ENCODE results near the gene CKS1B.
A peak's percentile ranks its signal among the peaks of the same experiment; 100 is the strongest.
"Not testable (repeated sequence)": the region's sequence is repeated elsewhere in the genome, so short reads cannot be mapped to it uniquely, and the experiment has no call there.

CKS1B gene

GRCh38 chr1:154993572-154994268, 19.2 kb downstream of the CKS1B start, which contains the start of gene LENEP:
TSS of gene LENEP (plus strand) at chr1:154993586. CDS start at chr1:154993608, 22 bp downstream.
- Histone ChIP-seq H3K27ac (ENCODE audit: low read depth, low read length) (peak within 1 kb of the TSS; percentile 78), H3K4me3 (ENCODE audit: low read depth in 1 of 5, low read length in 5 of 5) (no peak within 1 kb of the TSS), H3K4me1 (ENCODE audit: control insufficient read depth in 5 of 5, insufficient read depth in 5 of 5, low read length in 5 of 5) (peaks cover 0 to 29% (median 11%) of the 10 kb centered on the region in 5 donors), H3K36me3 (ENCODE audit: control insufficient read depth in 5 of 5, insufficient read depth in 5 of 5, low read length in 5 of 5) (peaks cover 0 to 30% (median 21%) of the 10 kb centered on the region in 5 donors), H3K27me3 (ENCODE audit: control insufficient read depth in 5 of 5, insufficient read depth in 4 of 5, low read length in 5 of 5) (no peaks in the 10 kb centered on the region), H3K9ac (ENCODE audit: low read length in 5 of 5) (peak within 1 kb of the TSS in 2 of 5 donors; percentile 25 to 33), H3K9me3 (ENCODE audit: control insufficient read depth in 5 of 5, low read length in 5 of 5) (no peaks in the 10 kb centered on the region)

DNA sequence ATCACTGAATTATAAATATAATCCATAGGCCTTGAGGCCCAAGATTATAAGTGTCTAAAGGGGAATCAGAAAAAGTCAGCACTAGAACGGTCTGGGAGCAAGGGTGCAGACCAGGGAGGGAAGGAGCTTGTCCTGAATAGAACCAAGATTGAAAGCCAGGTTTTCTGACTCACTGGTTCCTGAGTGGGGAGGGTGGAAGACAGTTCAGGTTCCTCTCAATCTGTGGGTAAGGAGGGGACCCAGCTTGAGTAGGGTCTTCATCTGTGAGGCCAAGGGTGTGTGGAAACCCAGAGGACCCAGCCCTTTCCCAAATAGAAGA, 19.7 kb downstream of the CKS1B start:
- H3K36me3 ChIP-seq (ENCODE audit: control insufficient read depth in 5 of 5, insufficient read depth in 5 of 5, low read length in 5 of 5) = peaks cover 0 to 25% (median 17%) of the 10 kb centered on the region in 5 donors
- H3K4me1 ChIP-seq (ENCODE audit: control insufficient read depth in 5 of 5, insufficient read depth in 5 of 5, low read length in 5 of 5) = peaks cover 2 to 29% (median 15%) of the 10 kb centered on the region in 5 donors
- H3K9ac ChIP-seq (ENCODE audit: low read length in 5 of 5) = peak overlapping the region in 2 of 5 donors; percentile 25 to 33
- no peaks in the 10 kb centered on the region for H3K27me3 ChIP-seq (ENCODE audit: control insufficient read depth in 5 of 5, insufficient read depth in 4 of 5, low read length in 5 of 5)
- H3K9me3 ChIP-seq (ENCODE audit: control insufficient read depth in 5 of 5, low read length in 5 of 5) = no peaks in the 10 kb centered on the region
- H3K4me3 ChIP-seq (ENCODE audit: low read depth in 1 of 5, low read length in 5 of 5) = no peak overlapping the region
- peak overlapping the region; percentile 78 for H3K27ac ChIP-seq (ENCODE audit: low read depth, low read length)

DNA sequence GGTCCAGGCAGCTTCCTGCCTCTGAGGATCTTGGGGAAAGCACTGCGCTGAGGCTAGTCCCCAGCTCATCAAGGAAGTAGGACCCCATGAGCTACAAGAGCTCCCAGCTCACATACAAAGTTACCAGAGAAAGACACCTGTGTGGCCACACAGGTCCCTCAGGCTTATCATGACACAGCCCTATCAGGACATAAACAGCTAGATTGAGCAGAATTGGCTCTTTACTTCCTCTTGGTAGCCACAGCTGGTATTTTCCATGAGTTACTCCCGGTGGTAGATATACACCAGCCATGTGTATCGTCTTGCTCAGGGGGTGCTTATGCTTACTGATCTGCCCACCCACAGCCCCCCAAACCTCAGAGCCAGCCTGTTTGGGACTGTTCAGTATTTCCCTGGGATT, 20.1 kb downstream of the CKS1B start:
- H3K36me3 ChIP-seq (ENCODE audit: control insufficient read depth in 5 of 5, insufficient read depth in 5 of 5, low read length in 5 of 5) = peaks cover 0 to 22% (median 14%) of the 10 kb centered on the region in 5 donors

GRCh38 chr1:154995301-154995983, 21.0 kb downstream of the CKS1B start:
- H3K27me3 ChIP-seq (ENCODE audit: control insufficient read depth in 5 of 5, insufficient read depth in 4 of 5, low read length in 5 of 5); H3K4me3 ChIP-seq (ENCODE audit: low read depth in 1 of 5, low read length in 5 of 5); H3K9ac ChIP-seq (ENCODE audit: low read length in 5 of 5); H3K9me3 ChIP-seq (ENCODE audit: control insufficient read depth in 5 of 5, low read length in 5 of 5): not testable (repeated sequence)
- H3K27ac ChIP-seq (ENCODE audit: low read depth, low read length) = peak overlapping the region; percentile 84
- H3K4me1 ChIP-seq (ENCODE audit: control insufficient read depth in 5 of 5, insufficient read depth in 5 of 5, low read length in 5 of 5) = peaks cover 2 to 38% (median 25%) of the 10 kb centered on the region in 5 donors
- H3K36me3 ChIP-seq (ENCODE audit: control insufficient read depth in 5 of 5, insufficient read depth in 5 of 5, low read length in 5 of 5) = peaks cover 0 to 13% (median 7%) of the 10 kb centered on the region in 5 donors

More for the DNA sequence above, 20.1 kb downstream of the CKS1B start:
- peak overlapping the region; percentile 78 for H3K27ac ChIP-seq (ENCODE audit: low read depth, low read length)
- no peaks in the 10 kb centered on the region for H3K9me3 ChIP-seq (ENCODE audit: control insufficient read depth in 5 of 5, low read length in 5 of 5)
- H3K9ac ChIP-seq (ENCODE audit: low read length in 5 of 5) = peak overlapping the region in 2 of 5 donors; percentile 25 to 33
- H3K4me3 ChIP-seq (ENCODE audit: low read depth in 1 of 5, low read length in 5 of 5) = no peak overlapping the region
- no peaks in the 10 kb centered on the region for H3K27me3 ChIP-seq (ENCODE audit: control insufficient read depth in 5 of 5, insufficient read depth in 4 of 5, low read length in 5 of 5)
- H3K4me1 ChIP-seq (ENCODE audit: control insufficient read depth in 5 of 5, insufficient read depth in 5 of 5, low read length in 5 of 5) = peaks cover 2 to 30% (median 18%) of the 10 kb centered on the region in 5 donors

DNA sequence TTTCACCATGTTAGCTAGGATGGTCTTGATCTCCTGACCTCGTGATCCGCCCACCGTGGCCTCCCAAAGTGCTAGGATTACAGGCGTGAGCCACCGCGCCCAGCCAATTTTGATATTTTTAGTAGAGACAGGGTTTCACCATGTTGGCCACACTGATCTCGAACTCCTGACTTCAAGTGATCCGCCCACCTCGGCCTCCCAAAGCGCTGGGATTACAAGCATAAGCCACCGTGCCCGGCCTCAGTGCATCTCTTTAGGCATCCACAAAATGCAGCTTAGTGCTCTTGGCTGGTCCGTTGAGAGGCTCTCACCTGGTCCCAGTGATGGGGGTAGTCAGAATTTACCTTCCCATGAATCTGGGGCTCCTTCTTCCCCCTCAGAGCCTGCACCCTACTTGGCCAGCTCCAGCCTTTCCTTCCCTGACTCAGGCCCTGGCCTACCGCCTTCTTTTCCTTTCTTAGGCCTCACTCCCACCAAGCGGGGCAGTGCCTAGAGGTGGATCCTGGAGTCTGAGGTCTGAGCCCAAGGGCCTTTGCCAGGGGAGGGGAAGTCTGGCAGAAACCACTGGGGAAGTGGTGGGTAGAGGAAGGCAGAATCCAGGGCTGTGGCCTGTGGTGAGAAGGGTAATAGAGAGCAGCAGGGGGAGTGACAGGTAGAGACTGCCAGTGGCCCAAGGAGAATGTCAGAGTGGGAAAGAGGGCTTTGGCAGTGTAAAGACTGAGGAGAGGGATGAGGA, 22.7 kb downstream of the CKS1B start:
- Histone ChIP-seq H3K9me3 (ENCODE audit: control insufficient read depth in 5 of 5, low read length in 5 of 5) (no peaks in the 10 kb centered on the region), H3K27me3 (ENCODE audit: control insufficient read depth in 5 of 5, insufficient read depth in 4 of 5, low read length in 5 of 5) (no peaks in the 10 kb centered on the region), H3K27ac (ENCODE audit: low read depth, low read length) (peak overlapping the region; percentile 66), H3K4me3 (ENCODE audit: low read depth in 1 of 5, low read length in 5 of 5) (no peak overlapping the region), H3K9ac (ENCODE audit: low read length in 5 of 5) (peak overlapping the region in 1 of 5 donors; percentile 47), H3K4me1 (ENCODE audit: control insufficient read depth in 5 of 5, insufficient read depth in 5 of 5, low read length in 5 of 5) (peaks cover 2 to 47% (median 30%) of the 10 kb centered on the region in 5 donors), H3K36me3 (ENCODE audit: control insufficient read depth in 5 of 5, insufficient read depth in 5 of 5, low read length in 5 of 5) (peaks cover 0 to 9% (median 4%) of the 10 kb centered on the region in 5 donors)

- no peaks in the 10 kb centered on the region for H3K36me3 ChIP-seq (ENCODE audit: control insufficient read depth in 5 of 5, insufficient read depth in 5 of 5, low read length in 5 of 5)
- H3K27ac ChIP-seq (ENCODE audit: low read depth, low read length) = peak overlapping the region; percentile 66
- no peaks in the 10 kb centered on the region for H3K9me3 ChIP-seq (ENCODE audit: control insufficient read depth in 5 of 5, low read length in 5 of 5)
- peaks cover 2 to 48% (median 36%) of the 10 kb centered on the region in 5 donors for H3K4me1 ChIP-seq (ENCODE audit: control insufficient read depth in 5 of 5, insufficient read depth in 5 of 5, low read length in 5 of 5)
- H3K27me3 ChIP-seq (ENCODE audit: control insufficient read depth in 5 of 5, insufficient read depth in 4 of 5, low read length in 5 of 5) = no peaks in the 10 kb centered on the region
- H3K9ac ChIP-seq (ENCODE audit: low read length in 5 of 5) = peak overlapping the region in 1 of 5 donors; percentile 51
- H3K4me3 ChIP-seq (ENCODE audit: low read depth in 1 of 5, low read length in 5 of 5) = no peak overlapping the region
Observed at GRCh38 chr1:154998201-154998780, 23.8 kb downstream of the CKS1B start.

DNA sequence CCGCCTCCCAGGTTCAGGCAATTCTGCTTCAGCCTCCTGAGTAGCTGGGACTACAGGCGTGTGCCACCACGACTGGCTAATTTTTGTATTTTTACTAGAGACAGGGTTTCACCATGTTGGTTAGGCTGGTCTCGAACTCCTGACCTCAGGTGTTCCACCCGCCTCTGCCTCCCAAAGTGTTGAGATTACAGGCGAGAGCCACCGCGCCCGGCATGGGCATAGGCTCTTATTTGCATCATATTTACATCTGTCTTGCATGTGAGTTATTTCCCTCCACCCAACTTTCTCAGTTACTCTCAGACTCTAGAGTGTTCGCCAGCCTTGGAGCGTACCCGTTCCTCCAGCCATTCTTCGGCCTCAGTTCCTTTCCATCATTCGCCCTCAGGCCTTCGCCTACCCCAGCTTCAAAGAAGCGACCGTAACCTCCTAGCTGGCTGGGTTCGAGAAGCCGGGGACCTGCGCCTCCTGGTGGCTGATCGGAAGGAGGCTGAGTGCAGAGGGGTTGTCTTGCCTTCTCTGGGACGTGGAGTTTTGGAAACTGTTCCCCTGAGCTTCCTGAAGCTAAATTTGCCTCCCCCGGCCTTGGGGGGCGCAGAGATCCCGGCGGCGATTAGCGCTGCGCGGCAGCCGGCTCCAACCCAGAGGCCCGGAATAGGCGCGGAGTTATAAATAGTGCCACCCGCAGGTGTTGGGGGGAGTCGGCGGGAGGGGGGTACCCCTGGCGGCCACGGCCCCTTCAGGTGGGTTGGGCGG, 24.5 kb downstream of the CKS1B start:
- Histone ChIP-seq H3K4me1 (ENCODE audit: control insufficient read depth in 5 of 5, insufficient read depth in 5 of 5, low read length in 5 of 5) (peaks cover 2 to 53% (median 38%) of the 10 kb centered on the region in 5 donors), H3K27me3 (ENCODE audit: control insufficient read depth in 5 of 5, insufficient read depth in 4 of 5, low read length in 5 of 5) (no peaks in the 10 kb centered on the region), H3K9me3 (ENCODE audit: control insufficient read depth in 5 of 5, low read length in 5 of 5) (no peaks in the 10 kb centered on the region), H3K9ac (ENCODE audit: low read length in 5 of 5) (peak overlapping the region in 2 of 5 donors; percentile 22 to 69), H3K4me3 (ENCODE audit: low read depth in 1 of 5, low read length in 5 of 5) (peak overlapping the region; percentile 19 to 57 (median 39)), H3K27ac (ENCODE audit: low read depth, low read length) (peak overlapping the region; percentile 97), H3K36me3 (ENCODE audit: control insufficient read depth in 5 of 5, insufficient read depth in 5 of 5, low read length in 5 of 5) (no peaks in the 10 kb centered on the region)

DNA sequence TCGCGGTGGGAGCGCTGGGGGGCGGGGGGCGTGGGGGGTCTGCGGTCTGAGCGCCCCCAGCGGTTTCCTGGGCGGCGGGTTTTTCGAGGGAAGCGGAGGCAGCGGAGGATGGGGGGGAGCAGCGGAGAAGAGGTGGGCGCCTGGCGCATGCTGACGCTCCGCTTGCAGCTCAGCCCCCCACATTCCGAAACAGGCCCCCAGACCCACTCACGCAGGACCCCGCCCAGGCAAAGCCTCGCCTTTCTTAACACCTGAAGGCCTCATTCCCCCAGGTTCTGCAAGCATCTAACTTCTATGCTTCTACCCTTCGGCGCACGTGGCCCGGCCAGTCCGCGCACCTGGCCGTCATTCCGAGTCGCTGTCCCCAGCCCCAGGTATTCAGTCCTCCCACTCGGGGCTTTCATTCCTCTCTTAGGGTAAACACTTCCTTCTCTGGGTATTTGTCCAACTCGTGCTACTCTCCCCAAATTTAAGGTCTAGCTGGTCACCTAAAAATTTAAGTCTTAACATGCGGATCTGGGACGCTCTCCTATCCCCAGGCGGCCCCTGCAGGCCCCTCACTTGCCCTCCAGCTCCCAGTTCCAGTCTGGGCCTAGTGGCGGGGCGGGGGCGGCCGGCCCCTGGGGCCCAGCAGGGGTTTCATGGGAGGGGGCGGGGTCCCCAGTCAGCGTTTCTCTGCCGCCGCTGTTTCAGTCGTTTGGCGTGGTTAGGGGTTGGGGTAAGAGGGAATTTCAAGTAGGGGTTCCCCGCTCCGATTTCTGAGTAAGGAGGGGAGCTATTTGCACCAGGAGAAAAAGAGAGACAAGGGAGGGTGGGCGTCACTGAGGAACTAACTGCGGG, 25.3 kb downstream of the CKS1B start:
- H3K4me1 ChIP-seq (ENCODE audit: control insufficient read depth in 5 of 5, insufficient read depth in 5 of 5, low read length in 5 of 5) = peaks cover 5 to 59% (median 46%) of the 10 kb centered on the region in 5 donors
- H3K4me3 ChIP-seq (ENCODE audit: low read depth in 1 of 5, low read length in 5 of 5) = peak overlapping the region; percentile 56 to 97 (median 78)
- peak overlapping the region in 4 of 5 donors; percentile 55 to 81 (median 74) for H3K9ac ChIP-seq (ENCODE audit: low read length in 5 of 5)
- no peaks in the 10 kb centered on the region for H3K36me3 ChIP-seq (ENCODE audit: control insufficient read depth in 5 of 5, insufficient read depth in 5 of 5, low read length in 5 of 5)
- no peaks in the 10 kb centered on the region for H3K27me3 ChIP-seq (ENCODE audit: control insufficient read depth in 5 of 5, insufficient read depth in 4 of 5, low read length in 5 of 5)
- H3K27ac ChIP-seq (ENCODE audit: low read depth, low read length) = peak overlapping the region; percentile 97
- no peaks in the 10 kb centered on the region for H3K9me3 ChIP-seq (ENCODE audit: control insufficient read depth in 5 of 5, low read length in 5 of 5)
